ENCODE results near the gene ANK2. TPM values are rescaled to one million over a fixed set of nuclear protein-coding genes. Genes with fewer than 3 reads are reported as not detected.

ANK2 gene
- total RNA-seq, 1 donor from 2014 or later, result 1,513 TPM

DNA sequence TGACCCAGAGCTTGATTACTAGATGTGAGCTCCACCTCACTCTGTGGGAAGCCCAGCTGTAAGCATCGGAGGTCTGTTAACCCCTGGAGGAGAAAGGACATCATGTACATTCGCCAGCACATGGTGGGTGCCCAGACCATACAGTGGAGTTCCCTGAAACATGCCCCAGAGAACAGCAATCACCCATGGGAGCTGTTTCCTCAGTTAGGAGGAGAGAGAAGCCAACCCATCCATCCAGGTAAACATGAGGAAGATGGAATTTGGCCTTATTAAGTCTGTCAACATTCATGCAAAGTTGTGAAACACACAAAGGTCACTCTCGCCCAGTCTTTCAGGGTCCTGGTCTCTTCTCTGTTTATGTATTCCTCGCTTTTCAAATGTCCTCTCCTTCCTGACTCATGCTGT, 354.7 kb downstream of the ANK2 start:
- no peak for TF ChIP-seq CTCF (IDR thresholded peaks at IDR 0.05; ENCODE audit: partially characterized antibody, unreplicated experiment)
- Mint-ChIP-seq H3K9me3 (ENCODE audit: unreplicated experiment) (no peaks in the 10 kb centered on the region), H3K27me3 (ENCODE audit: unreplicated experiment) (no peaks in the 10 kb centered on the region), H3K4me1 (ENCODE audit: low read depth, unreplicated experiment) (no peaks in the 10 kb centered on the region), H3K36me3 (ENCODE audit: unreplicated experiment) (peaks cover 6% of the 10 kb centered on the region), H3K27ac (ENCODE audit: unreplicated experiment) (no peak overlapping the region), H3K4me3 (ENCODE audit: unreplicated experiment) (no peak overlapping the region)
- DNase-seq, result no peak

GRCh38 chr4:113404841-113405240, 355.4 kb downstream of the ANK2 start:
- H3K4me3 Mint-ChIP-seq (ENCODE audit: unreplicated experiment), result no peak overlapping the region
- no peak overlapping the region for H3K27ac Mint-ChIP-seq (ENCODE audit: unreplicated experiment)
- no peaks in the 10 kb centered on the region for H3K4me1 Mint-ChIP-seq (ENCODE audit: low read depth, unreplicated experiment)
- no peaks in the 10 kb centered on the region for H3K9me3 Mint-ChIP-seq (ENCODE audit: unreplicated experiment)
- peaks cover 6% of the 10 kb centered on the region for H3K36me3 Mint-ChIP-seq (ENCODE audit: unreplicated experiment)
- H3K27me3 Mint-ChIP-seq (ENCODE audit: unreplicated experiment), result no peaks in the 10 kb centered on the region
- no peak for DNase-seq
- TF ChIP-seq CTCF (IDR thresholded peaks at IDR 0.05; ENCODE audit: partially characterized antibody, unreplicated experiment), result no peak

DNA sequence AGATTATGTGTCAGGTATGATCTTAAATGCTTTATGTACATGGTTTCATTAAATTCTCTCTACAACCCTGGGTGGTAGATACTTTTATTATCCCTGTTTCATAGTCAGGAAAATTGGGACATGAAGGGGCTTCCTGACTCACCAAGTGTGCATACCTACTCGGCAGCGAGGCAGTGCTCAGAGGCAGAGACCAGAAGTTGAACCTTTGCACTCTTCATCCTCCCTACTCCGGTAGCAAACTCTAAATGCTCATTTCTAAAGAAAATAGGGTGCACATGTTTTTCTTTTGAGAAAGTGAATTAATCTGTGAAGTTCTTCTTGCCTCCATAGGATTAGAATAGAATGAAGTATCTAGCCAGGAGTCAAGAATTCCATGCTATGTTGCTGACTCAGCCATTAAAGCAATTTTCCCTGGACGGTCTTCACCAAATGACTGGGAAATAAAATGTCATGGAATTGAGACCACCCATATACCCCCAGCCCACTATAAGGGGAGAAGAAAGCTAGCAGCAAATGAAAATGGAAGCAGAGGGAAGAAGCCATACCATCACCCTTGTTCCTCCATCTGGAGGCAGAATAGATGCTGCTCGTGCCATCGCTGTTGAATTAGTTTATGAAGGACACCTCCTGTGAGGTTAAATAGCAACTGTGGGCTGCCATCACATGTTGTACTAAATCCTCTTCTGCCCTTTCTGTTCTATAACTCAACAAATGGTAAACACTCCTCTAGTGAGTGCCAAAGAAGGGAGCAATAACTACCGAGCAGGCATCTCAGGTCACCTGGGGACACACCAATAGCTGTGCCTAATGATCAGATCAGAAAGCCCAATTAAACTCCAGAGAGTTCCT, 356.6 kb downstream of the ANK2 start:
- no peaks in the 10 kb centered on the region for H3K27me3 Mint-ChIP-seq (ENCODE audit: unreplicated experiment)
- no peak for TF ChIP-seq CTCF (IDR thresholded peaks at IDR 0.05; ENCODE audit: partially characterized antibody, unreplicated experiment)

DNA sequence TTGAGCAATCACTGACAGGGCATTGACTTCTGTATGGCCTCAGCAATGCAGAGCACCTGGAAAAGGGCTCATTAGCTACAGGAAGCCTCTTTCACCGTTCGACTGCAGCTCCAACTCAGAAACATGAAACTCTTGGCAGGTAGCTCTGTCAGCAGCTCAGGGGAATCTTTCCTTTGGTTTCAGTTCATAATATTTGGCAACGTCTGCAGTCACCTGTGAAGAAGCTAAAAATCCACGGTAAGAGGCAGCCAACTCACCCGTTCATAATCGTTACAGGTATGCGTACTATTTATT, 357.2 kb downstream of the ANK2 start:
- Mint-ChIP-seq H3K27me3 (ENCODE audit: unreplicated experiment) (no peaks in the 10 kb centered on the region), H3K27ac (ENCODE audit: unreplicated experiment) (no peak overlapping the region), H3K9me3 (ENCODE audit: unreplicated experiment) (no peaks in the 10 kb centered on the region), H3K4me3 (ENCODE audit: unreplicated experiment) (no peak overlapping the region), H3K36me3 (ENCODE audit: unreplicated experiment) (peaks cover 2% of the 10 kb centered on the region), H3K4me1 (ENCODE audit: low read depth, unreplicated experiment) (peaks cover 2% of the 10 kb centered on the region)
- no peak for TF ChIP-seq CTCF (IDR thresholded peaks at IDR 0.05; ENCODE audit: partially characterized antibody, unreplicated experiment)
- DNase-seq, result no peak

More for the DNA sequence above, 356.6 kb downstream of the ANK2 start:
- Mint-ChIP-seq H3K4me1 (ENCODE audit: low read depth, unreplicated experiment) (no peaks in the 10 kb centered on the region), H3K9me3 (ENCODE audit: unreplicated experiment) (no peaks in the 10 kb centered on the region), H3K27ac (ENCODE audit: unreplicated experiment) (no peak overlapping the region), H3K36me3 (ENCODE audit: unreplicated experiment) (peaks cover 6% of the 10 kb centered on the region), H3K4me3 (ENCODE audit: unreplicated experiment) (no peak overlapping the region)
- DNase-seq, result no peak

- H3K27me3 Mint-ChIP-seq (ENCODE audit: unreplicated experiment), result peaks cover 1% of the 10 kb centered on the region
- no peak overlapping the region for H3K4me3 Mint-ChIP-seq (ENCODE audit: unreplicated experiment)
- DNase-seq, result no peak
- no peak for TF ChIP-seq CTCF (IDR thresholded peaks at IDR 0.05; ENCODE audit: partially characterized antibody, unreplicated experiment)
- H3K9me3 Mint-ChIP-seq (ENCODE audit: unreplicated experiment), result no peaks in the 10 kb centered on the region
- H3K27ac Mint-ChIP-seq (ENCODE audit: unreplicated experiment), result no peak overlapping the region
- H3K4me1 Mint-ChIP-seq (ENCODE audit: low read depth, unreplicated experiment), result peaks cover 2% of the 10 kb centered on the region
- no peaks in the 10 kb centered on the region for H3K36me3 Mint-ChIP-seq (ENCODE audit: unreplicated experiment)
Observed at GRCh38 chr4:113407409-113407808, 358.0 kb downstream of the ANK2 start.

All from glutamatergic neuron (in vitro differentiated cells).